ENCODE measurements around the gene CHRND. TPM values are rescaled to one million over a fixed set of nuclear protein-coding genes. Genes with fewer than 3 reads are reported as not detected.

CHRND gene
- total and polyA plus RNA-seq, 4 donors = not detected

DNA sequence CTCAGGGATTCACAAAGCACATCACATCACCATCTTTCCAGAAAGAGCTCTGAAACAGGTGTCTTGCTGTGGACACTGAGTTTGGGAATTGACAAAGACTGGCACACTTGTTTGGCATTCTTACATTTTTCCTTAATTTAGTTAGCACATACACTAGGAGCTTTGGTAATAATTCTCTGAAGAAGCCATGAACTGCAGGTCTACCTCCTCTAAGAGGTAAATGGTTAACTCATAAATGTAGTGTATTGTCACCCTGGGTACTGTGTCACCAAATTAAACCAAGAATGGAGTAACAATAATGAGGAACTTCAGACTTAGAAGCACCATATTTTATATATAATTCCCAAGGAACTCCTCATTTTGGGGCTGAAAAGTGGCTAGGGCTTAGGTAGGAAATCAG, 47.1 kb downstream of the CHRND start (continued):
- no peak for TF ChIP-seq NR2F2 (IDR thresholded peaks at IDR 0.05)
- TF ChIP-seq TAF1 (conservative IDR thresholded peaks at IDR 0.05) = no peak
- TF ChIP-seq, protein P1, sequence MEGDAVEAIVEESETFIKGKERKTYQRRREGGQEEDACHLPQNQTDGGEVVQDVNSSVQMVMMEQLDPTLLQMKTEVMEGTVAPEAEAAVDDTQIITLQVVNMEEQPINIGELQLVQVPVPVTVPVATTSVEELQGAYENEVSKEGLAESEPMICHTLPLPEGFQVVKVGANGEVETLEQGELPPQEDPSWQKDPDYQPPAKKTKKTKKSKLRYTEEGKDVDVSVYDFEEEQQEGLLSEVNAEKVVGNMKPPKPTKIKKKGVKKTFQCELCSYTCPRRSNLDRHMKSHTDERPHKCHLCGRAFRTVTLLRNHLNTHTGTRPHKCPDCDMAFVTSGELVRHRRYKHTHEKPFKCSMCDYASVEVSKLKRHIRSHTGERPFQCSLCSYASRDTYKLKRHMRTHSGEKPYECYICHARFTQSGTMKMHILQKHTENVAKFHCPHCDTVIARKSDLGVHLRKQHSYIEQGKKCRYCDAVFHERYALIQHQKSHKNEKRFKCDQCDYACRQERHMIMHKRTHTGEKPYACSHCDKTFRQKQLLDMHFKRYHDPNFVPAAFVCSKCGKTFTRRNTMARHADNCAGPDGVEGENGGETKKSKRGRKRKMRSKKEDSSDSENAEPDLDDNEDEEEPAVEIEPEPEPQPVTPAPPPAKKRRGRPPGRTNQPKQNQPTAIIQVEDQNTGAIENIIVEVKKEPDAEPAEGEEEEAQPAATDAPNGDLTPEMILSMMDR (IDR thresholded peaks at IDR 0.05; ENCODE audit: low read depth, low read length, missing input control) = no peak

DNA sequence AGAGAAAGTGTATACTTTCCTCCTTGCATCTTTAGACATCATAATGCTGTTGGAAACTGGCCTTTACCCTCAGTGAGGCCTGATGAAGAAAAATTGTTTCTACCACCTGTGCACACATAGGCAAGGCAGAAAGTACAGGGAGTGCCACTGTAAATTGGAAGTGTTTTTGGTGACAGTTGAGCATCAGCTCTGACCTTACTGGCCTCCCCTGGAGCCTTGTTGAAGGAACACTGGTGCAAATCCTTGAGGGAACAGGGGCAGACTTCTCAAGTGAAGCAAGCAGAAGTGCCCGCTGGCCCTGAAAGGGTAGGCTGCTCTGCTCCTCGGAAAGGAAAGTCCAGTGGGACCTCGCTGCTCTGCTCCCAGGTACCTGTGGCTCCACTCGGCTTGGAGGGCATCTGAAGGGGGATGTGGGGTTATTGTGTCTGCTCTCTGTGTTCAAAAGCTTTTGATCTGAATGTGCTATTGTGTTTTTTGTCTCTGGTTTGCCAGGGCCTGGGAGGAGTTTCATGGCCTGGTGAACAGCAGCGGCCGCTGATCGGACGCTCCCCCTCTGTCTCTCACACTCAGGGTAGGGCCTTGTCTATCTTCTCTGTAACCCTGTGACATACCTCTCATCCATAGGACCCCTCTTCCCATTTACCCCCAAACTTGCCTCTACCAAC, 47.9 kb downstream of the CHRND start:
- TF ChIP-seq YY1 (IDR thresholded peaks at IDR 0.05) (no peak), GABPA (IDR thresholded peaks at IDR 0.05 in 1 of 2, conservative IDR thresholded peaks at IDR 0.05 in 1 of 2) (no peak), HNF4G (IDR thresholded peaks at IDR 0.05) (no peak), RXRA (IDR thresholded peaks at IDR 0.05) (no peak), SP1 (IDR thresholded peaks at IDR 0.05) (no peak), TAF1 (conservative IDR thresholded peaks at IDR 0.05) (no peak), FOXA2 (IDR thresholded peaks at IDR 0.05) (no peak), HNF4A (conservative IDR thresholded peaks at IDR 0.05) (no peak), RAD21 (IDR thresholded peaks at IDR 0.05) (no peak), FOXA1 (IDR thresholded peaks at IDR 0.05) (no peak), JUND (IDR thresholded peaks at IDR 0.05) (no peak), NR2F2 (IDR thresholded peaks at IDR 0.05) (no peak), EGR1 (IDR thresholded peaks at IDR 0.05; ENCODE audit: low read depth in 2 of 2) (no peak)
- TF ChIP-seq, protein P1 (IDR thresholded peaks at IDR 0.05; ENCODE audit: low read depth, low read length, missing input control) = no peak
- TF ChIP-seq, protein P2, sequence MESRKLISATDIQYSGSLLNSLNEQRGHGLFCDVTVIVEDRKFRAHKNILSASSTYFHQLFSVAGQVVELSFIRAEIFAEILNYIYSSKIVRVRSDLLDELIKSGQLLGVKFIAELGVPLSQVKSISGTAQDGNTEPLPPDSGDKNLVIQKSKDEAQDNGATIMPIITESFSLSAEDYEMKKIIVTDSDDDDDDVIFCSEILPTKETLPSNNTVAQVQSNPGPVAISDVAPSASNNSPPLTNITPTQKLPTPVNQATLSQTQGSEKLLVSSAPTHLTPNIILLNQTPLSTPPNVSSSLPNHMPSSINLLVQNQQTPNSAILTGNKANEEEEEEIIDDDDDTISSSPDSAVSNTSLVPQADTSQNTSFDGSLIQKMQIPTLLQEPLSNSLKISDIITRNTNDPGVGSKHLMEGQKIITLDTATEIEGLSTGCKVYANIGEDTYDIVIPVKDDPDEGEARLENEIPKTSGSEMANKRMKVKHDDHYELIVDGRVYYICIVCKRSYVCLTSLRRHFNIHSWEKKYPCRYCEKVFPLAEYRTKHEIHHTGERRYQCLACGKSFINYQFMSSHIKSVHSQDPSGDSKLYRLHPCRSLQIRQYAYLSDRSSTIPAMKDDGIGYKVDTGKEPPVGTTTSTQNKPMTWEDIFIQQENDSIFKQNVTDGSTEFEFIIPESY (IDR thresholded peaks at IDR 0.05) = no peak
- TF ChIP-seq, protein P3, sequence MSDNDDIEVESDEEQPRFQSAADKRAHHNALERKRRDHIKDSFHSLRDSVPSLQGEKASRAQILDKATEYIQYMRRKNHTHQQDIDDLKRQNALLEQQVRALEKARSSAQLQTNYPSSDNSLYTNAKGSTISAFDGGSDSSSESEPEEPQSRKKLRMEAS (IDR thresholded peaks at IDR 0.05) = no peak
- TF ChIP-seq, protein P4, sequence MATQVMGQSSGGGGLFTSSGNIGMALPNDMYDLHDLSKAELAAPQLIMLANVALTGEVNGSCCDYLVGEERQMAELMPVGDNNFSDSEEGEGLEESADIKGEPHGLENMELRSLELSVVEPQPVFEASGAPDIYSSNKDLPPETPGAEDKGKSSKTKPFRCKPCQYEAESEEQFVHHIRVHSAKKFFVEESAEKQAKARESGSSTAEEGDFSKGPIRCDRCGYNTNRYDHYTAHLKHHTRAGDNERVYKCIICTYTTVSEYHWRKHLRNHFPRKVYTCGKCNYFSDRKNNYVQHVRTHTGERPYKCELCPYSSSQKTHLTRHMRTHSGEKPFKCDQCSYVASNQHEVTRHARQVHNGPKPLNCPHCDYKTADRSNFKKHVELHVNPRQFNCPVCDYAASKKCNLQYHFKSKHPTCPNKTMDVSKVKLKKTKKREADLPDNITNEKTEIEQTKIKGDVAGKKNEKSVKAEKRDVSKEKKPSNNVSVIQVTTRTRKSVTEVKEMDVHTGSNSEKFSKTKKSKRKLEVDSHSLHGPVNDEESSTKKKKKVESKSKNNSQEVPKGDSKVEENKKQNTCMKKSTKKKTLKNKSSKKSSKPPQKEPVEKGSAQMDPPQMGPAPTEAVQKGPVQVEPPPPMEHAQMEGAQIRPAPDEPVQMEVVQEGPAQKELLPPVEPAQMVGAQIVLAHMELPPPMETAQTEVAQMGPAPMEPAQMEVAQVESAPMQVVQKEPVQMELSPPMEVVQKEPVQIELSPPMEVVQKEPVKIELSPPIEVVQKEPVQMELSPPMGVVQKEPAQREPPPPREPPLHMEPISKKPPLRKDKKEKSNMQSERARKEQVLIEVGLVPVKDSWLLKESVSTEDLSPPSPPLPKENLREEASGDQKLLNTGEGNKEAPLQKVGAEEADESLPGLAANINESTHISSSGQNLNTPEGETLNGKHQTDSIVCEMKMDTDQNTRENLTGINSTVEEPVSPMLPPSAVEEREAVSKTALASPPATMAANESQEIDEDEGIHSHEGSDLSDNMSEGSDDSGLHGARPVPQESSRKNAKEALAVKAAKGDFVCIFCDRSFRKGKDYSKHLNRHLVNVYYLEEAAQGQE (IDR thresholded peaks at IDR 0.05) = no peak
- TF ChIP-seq, protein P5, sequence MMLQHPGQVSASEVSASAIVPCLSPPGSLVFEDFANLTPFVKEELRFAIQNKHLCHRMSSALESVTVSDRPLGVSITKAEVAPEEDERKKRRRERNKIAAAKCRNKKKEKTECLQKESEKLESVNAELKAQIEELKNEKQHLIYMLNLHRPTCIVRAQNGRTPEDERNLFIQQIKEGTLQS (IDR thresholded peaks at IDR 0.05) = no peak
- Histone ChIP-seq H3K36me3 (ENCODE audit: control insufficient read depth in 4 of 4, insufficient read depth in 3 of 4, low read depth in 1 of 4, low read length in 3 of 4) (peaks cover 0 to 13% (median 10%) of the 10 kb centered on the region in 4 donors), H3K9ac (ENCODE audit: low read depth in 1 of 2, low read length in 2 of 2) (no peak overlapping the region), H3K9me3 (ENCODE audit: control insufficient read depth in 4 of 4, low read length in 3 of 4) (no peaks in the 10 kb centered on the region), H3K27me3 (ENCODE audit: control insufficient read depth in 4 of 4, insufficient read depth in 4 of 4, low read length in 3 of 4) (no peaks in the 10 kb centered on the region), H3K4me3 (ENCODE audit: low read depth in 1 of 3, low read length in 3 of 3) (no peak overlapping the region), H3K4me1 (ENCODE audit: control insufficient read depth in 4 of 4, insufficient read depth in 4 of 4, low read length in 3 of 4) (peaks cover 13 to 56% (median 52%) of the 10 kb centered on the region in 4 donors), H3K27ac (ENCODE audit: low read depth in 1 of 2, low read length in 2 of 2) (peak overlapping the region; percentile 60 to 78)
- DNase-seq (ENCODE audit: low spot score) = no peak
- WGBS = 55% methylated on average over 8 of the region's 8 CpGs

Data from liver (tissue), 9 donors.